ENCODE results near the gene PSMB9. TPM values are rescaled to one million over a fixed set of nuclear protein-coding genes. Genes with fewer than 3 reads are reported as not detected.

PSMB9 gene
- total RNA-seq, 1 donor from 2014 or later: 0.72 TPM

DNA sequence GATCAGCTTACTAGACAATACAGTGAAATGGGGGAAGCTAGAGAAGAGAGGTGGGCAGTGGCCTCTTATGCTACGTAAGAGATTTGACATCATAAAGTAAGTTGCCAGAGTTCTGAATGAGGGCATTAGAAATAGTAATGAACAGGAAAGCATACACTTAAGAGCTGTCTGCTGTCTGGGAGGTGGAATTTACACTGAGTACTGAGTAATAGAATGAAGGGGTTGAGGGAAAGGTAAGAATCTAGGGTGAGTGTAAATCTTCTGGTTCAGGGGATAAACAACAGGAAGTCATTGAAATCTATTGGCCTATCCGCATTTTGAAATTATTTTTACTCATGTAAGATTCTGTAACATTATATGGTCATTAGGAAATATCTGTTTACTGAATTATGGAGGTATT, 51.1 kb downstream of the PSMB9 start:
- no peak for DNase-seq (ENCODE audit: low spot score)

DNA sequence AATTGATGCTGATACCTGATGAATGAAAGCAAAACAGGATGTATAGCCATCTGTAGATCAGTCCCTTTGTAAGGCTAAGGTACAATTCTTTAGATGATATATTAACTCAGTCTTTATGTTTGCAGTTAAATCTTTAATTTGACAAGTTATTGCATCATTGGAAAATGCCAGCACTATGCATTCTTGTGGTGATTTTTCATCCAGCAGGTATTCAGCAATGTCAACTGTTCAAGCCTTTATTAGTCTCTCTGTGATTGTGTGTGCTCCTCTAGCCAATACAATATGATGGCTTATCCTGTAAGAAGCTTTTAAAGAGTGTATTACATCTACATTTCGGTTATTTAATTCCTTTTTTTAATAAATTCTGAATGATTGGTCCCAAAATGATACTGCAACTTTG, 52.5 kb downstream of the PSMB9 start:
- DNase-seq (ENCODE audit: low spot score): no peak

DNA sequence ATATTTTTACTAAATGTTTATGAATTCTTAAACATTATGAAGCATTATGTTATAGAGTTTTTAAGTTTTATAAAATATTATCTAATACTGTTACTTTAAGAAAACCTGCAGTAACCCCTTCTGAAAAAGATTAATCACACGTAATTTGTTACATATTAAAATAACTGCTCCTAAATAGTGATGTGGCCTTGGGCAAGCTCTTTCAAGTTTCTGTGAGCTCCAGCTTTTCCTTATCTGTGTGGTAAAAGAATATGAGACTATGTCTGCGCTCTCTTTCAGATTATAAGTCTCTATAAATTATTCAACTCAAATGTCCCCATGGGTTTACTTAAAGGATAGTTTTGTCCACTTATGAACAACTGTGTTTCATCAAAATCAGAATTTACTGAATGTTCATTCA, 54.9 kb downstream of the PSMB9 start:
- no peak for DNase-seq (ENCODE audit: low spot score)

Other genes with a start within 250 kb of the PSMB9 start
- not detected for gene HLA-DQA1, start 216.8 kb upstream of the PSMB9 start, total RNA-seq (ENCODE audit: insufficient read depth, low replicate concordance)
- gene HLA-DQB1, start 187.5 kb upstream of the PSMB9 start, total RNA-seq (ENCODE audit: insufficient read depth, low replicate concordance): 0.24 TPM
- gene HLA-DQA2, start 112.8 kb upstream of the PSMB9 start, total RNA-seq (ENCODE audit: insufficient read depth, low replicate concordance): not detected
- gene HLA-DQB2, start 90.7 kb upstream of the PSMB9 start, total RNA-seq (ENCODE audit: insufficient read depth, low replicate concordance): 0.96 TPM
- gene HLA-DOB, start 37.2 kb upstream of the PSMB9 start, total RNA-seq (ENCODE audit: insufficient read depth, low replicate concordance): not detected
- 13.5 TPM for gene TAP2, start 15.5 kb upstream of the PSMB9 start, total RNA-seq (ENCODE audit: insufficient read depth, low replicate concordance)
- 15.4 TPM for gene PSMB8, start 10.1 kb upstream of the PSMB9 start, total RNA-seq (ENCODE audit: insufficient read depth, low replicate concordance)
- gene TAP1, start 488 bp upstream of the PSMB9 start, total RNA-seq (ENCODE audit: insufficient read depth, low replicate concordance): 25.0 TPM
- 10.1 TPM for gene HLA-DMB, start 86.8 kb downstream of the PSMB9 start, total RNA-seq (ENCODE audit: insufficient read depth, low replicate concordance)
- gene HLA-DMA, start 98.9 kb downstream of the PSMB9 start, total RNA-seq (ENCODE audit: insufficient read depth, low replicate concordance): 5.8 TPM
- 73.7 TPM for gene BRD2, start 114.4 kb downstream of the PSMB9 start, total RNA-seq (ENCODE audit: insufficient read depth, low replicate concordance)
- gene HLA-DOA, start 155.4 kb downstream of the PSMB9 start, total RNA-seq (ENCODE audit: insufficient read depth, low replicate concordance): 0.72 TPM
- 24.8 TPM for gene HLA-DPA1, start 219.5 kb downstream of the PSMB9 start, total RNA-seq (ENCODE audit: insufficient read depth, low replicate concordance)
- 1.7 TPM for gene HLA-DPB1, start 221.8 kb downstream of the PSMB9 start, total RNA-seq (ENCODE audit: insufficient read depth, low replicate concordance)

All from umbilical cord (tissue), 2 donors.